ENCODE results near the gene LCN2. TPM values are rescaled to one million over a fixed set of nuclear protein-coding genes. Genes with fewer than 3 reads are reported as not detected.
"Not testable (repeated sequence)": the region's sequence is repeated elsewhere in the genome, so short reads cannot be mapped to it uniquely, and the experiment has no call there.

The LCN2 gene
- total RNA-seq, 4 donors from 2014 or later = 0.98 to 2.6 TPM; not detected in 2

GRCh38 chr9:128180001-128180400, 30.7 kb downstream of the LCN2 start:
- DNase-seq = no peak
- no peaks in the 10 kb centered on the region for H3K4me1 ChIP-seq
- H3K27ac ChIP-seq = no peak overlapping the region
- H3K27me3 ChIP-seq = no peaks in the 10 kb centered on the region
- no peak for TF ChIP-seq POLR2A (IDR thresholded peaks at IDR 0.05)
- no peak for TF ChIP-seq CTCF (IDR thresholded peaks at IDR 0.05)
- H3K9me3 ChIP-seq = no peaks in the 10 kb centered on the region
- intact Hi-C loops (cut with DNase I; ENCODE audit: low total_unique reads) = no loop called here
- H3K36me3 ChIP-seq = no peaks in the 10 kb centered on the region
- H3K4me3 ChIP-seq = no peak overlapping the region

GRCh38 chr9:128180447-128180846, 31.2 kb downstream of the LCN2 start:
- no peak overlapping the region for H3K4me3 ChIP-seq
- H3K9me3 ChIP-seq = no peaks in the 10 kb centered on the region
- no peak for DNase-seq
- H3K27me3 ChIP-seq = no peaks in the 10 kb centered on the region
- intact Hi-C loops (cut with DNase I; ENCODE audit: low total_unique reads) = no loop called here
- no peaks in the 10 kb centered on the region for H3K36me3 ChIP-seq
- H3K4me1 ChIP-seq = no peaks in the 10 kb centered on the region
- H3K27ac ChIP-seq = no peak overlapping the region
- TF ChIP-seq CTCF (IDR thresholded peaks at IDR 0.05) (no peak), POLR2A (IDR thresholded peaks at IDR 0.05) (no peak)

- H3K36me3 ChIP-seq; H3K4me3 ChIP-seq; H3K27me3 ChIP-seq; H3K4me1 ChIP-seq; intact Hi-C loops (cut with DNase I; ENCODE audit: low total_unique reads); H3K9me3 ChIP-seq: not testable (repeated sequence)
- peak; percentile 22 to 70 (median 48) for TF ChIP-seq CTCF (IDR thresholded peaks at IDR 0.05)
- DNase-seq = peak; percentile 52 to 66
- H3K27ac ChIP-seq = peak overlapping the region in 1 of 2 donors; percentile 46
These were observed 32.2 kb downstream of the LCN2 start for GRCh38 chr9:128181480-128181879.

- no peaks in the 10 kb centered on the region for H3K36me3 ChIP-seq
These were observed 33.8 kb downstream of the LCN2 start for GRCh38 chr9:128182893-128183588.

More at GRCh38 chr9:128182893-128183588, 33.8 kb downstream of the LCN2 start:
- Histone ChIP-seq H3K27me3 (no peaks in the 10 kb centered on the region), H3K4me1 (no peaks in the 10 kb centered on the region), H3K9me3 (no peaks in the 10 kb centered on the region), H3K27ac (no peak overlapping the region), H3K4me3 (no peak overlapping the region)
- TF ChIP-seq POLR2A (IDR thresholded peaks at IDR 0.05) (no peak), CTCF (IDR thresholded peaks at IDR 0.05) (no peak)
- intact Hi-C loops (cut with DNase I; ENCODE audit: low total_unique reads) = no loop called here
- no peak for DNase-seq
